ENCODE data around the gene IGSF22. TPM values are rescaled to one million over a fixed set of nuclear protein-coding genes. Genes with fewer than 3 reads are reported as not detected.

IGSF22 gene
- total RNA-seq, 1 donor from 2014 or later = not detected

DNA sequence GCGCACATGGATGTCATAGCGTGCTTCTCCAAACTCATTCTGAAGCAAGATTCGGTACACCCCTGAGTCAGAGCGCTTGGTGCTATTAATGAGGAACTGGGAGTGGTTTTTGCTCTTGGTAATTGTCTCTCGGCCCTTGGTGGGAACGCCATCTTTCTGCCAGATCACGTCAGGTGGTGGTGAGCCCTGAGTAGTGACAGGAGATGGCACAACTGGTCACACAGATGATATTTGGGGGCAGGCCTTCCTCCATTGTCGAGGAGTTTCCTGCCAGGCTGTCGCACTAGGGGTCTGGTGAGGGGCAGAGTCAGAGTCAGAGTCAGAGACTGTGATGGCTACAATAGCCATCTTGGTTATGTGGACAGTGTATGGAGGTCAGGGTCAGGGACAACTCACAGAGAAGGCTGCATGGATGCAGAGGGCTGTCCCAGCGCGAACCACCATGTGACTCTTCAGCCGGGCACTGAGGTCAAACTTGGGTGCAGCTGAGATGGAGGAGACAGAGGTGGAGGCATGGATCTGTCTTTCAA, 18.1 kb downstream of the IGSF22 start:
- Histone ChIP-seq H3K36me3 (no peaks in the 10 kb centered on the region), H3K9me3 (no peaks in the 10 kb centered on the region), H3K4me3 (no peak overlapping the region), H3K27me3 (no peaks in the 10 kb centered on the region), H3K4me1 (no peaks in the 10 kb centered on the region), H3K27ac (no peak overlapping the region)
- TF ChIP-seq, protein P1, sequence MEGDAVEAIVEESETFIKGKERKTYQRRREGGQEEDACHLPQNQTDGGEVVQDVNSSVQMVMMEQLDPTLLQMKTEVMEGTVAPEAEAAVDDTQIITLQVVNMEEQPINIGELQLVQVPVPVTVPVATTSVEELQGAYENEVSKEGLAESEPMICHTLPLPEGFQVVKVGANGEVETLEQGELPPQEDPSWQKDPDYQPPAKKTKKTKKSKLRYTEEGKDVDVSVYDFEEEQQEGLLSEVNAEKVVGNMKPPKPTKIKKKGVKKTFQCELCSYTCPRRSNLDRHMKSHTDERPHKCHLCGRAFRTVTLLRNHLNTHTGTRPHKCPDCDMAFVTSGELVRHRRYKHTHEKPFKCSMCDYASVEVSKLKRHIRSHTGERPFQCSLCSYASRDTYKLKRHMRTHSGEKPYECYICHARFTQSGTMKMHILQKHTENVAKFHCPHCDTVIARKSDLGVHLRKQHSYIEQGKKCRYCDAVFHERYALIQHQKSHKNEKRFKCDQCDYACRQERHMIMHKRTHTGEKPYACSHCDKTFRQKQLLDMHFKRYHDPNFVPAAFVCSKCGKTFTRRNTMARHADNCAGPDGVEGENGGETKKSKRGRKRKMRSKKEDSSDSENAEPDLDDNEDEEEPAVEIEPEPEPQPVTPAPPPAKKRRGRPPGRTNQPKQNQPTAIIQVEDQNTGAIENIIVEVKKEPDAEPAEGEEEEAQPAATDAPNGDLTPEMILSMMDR (IDR thresholded peaks at IDR 0.05) = no peak
- DNase-seq (ENCODE audit: low spot score in 2 of 2) = no peak
- intact Hi-C loops (cut with DNase I) = loop anchor here (2.0 to 10.0 kb wide), 5 partner anchors 73 to 1973 kb away; partner anchors contain the start of genes C11orf58, GTF2H1, HPS5 and HTATIP2

DNA sequence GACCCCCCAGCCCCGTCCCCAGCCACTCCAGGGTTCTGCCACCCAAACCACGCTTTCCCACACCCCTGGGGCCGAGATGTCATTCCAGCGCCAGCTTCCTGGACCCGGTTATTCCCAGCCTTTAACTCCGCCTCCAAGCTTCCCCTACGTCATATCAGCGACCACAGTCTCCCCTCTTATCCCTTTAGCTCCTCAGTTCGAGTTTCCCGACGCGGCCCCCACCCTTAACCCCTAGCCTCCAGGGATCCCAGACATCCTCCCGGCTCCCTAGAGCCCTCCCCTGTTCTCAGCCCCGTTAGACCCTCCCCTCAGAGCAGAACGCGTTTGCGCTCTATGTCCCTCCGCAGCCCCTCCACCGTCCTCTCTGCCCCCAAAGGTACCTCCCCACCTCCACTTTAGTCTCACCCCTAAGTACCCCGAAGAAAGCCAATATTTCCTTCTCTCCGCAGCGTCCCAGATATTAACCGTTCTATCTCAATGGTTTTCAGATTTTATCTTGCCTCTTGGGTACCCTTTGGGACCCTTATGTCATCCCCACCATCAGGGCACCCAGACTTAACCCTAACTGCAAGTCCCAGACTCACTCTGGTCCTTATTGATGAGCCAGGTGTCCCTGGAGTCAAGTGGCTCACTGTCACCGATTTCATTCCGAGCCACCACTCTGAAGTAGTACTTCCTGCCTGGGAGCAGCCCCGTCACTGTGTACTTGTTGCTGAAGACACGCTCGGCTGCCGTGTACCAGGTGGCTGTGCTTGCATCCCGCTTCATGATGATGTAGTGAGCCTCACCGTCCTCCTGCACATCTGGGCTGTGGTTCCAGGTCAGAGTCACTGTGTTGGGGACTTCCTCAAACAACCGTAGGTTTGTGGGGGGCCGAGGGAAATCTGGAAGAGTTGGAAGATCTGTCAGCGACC, 19.4 kb downstream of the IGSF22 start:
- intact Hi-C loops (cut with DNase I) = loop anchor here (1.0 to 10.0 kb wide), 6 partner anchors 15 to 1972 kb away; partner anchors contain the start of genes C11orf58, GTF2H1, HPS5 and HTATIP2
- peak overlapping the region; percentile 48 to 70 for H3K4me3 ChIP-seq
- TF ChIP-seq, protein P1 (IDR thresholded peaks at IDR 0.05) = no peak
- no peaks in the 10 kb centered on the region for H3K27me3 ChIP-seq
- no peaks in the 10 kb centered on the region for H3K9me3 ChIP-seq
- H3K36me3 ChIP-seq = peaks cover 3% of the 10 kb centered on the region in 2 donors
- peak in 1 of 2 donors; percentile 84 for DNase-seq (ENCODE audit: low spot score in 2 of 2)
- H3K27ac ChIP-seq = peak overlapping the region; percentile 79 to 88
- H3K4me1 ChIP-seq = no peaks in the 10 kb centered on the region

DNA sequence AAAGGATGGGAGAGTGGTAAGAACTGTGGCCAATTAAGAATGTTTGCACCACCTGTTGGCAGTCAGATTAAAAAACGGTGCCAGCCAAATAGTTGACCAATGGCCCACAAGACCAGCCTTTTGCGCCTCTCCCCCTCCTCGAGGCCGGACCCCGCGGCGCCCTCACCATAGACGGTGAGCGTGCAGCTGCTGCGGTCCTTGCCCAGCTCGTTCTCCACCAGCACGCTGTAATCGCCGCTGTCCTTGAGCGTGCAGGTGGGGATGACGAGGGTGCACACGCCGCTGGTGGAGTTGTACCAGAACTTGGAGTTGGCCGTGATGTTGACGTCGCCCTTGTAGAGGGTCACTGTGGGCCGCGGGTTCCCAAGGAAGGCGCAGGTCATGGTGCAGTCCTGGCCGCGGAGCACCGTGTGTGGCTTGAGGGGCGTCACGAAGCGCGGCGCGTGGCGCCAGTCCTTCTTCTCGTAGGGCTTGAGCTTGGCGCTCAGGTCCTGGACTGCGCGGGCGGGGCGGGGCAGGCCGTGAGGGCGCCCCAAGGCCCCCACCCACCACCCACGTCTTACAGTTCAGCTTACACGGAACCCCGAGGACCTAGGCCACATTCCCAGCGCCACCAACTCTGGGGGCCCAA, 20.2 kb downstream of the IGSF22 start:
- intact Hi-C loops (cut with DNase I) = loop anchor here (1.0 to 10.0 kb wide), 6 partner anchors 16 to 1971 kb away; partner anchors contain the start of genes C11orf58, GTF2H1, HPS5 and HTATIP2
- Histone ChIP-seq H3K4me3 (peak overlapping the region; percentile 48 to 70), H3K27ac (peak overlapping the region; percentile 79 to 88), H3K4me1 (no peaks in the 10 kb centered on the region), H3K36me3 (peaks cover 5 to 7% of the 10 kb centered on the region in 2 donors), H3K9me3 (no peaks in the 10 kb centered on the region), H3K27me3 (no peaks in the 10 kb centered on the region)
- DNase-seq (ENCODE audit: low spot score in 2 of 2) = no peak
- TF ChIP-seq, protein P1 (IDR thresholded peaks at IDR 0.05) = no peak

DNA sequence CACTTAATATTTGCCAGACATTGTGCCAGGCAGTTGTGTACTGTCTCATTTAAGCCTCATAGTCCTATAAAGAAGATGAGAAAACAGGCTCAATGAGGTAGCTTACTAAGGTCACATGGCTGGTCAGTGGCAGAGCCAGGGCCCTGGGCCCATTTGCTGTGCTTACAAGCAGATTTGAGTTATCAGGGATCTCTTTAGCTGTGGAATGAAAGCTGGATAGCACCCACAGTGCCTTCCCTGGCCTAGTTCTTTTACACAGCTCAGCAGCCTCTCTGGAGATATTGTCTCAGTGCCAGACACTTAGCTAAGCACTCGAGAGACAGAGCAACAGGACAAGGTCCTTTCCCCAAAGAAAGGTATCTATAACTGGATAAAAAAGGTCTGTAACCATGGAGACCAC, 21.3 kb downstream of the IGSF22 start:
- no peak for DNase-seq (ENCODE audit: low spot score in 2 of 2)
- H3K27me3 ChIP-seq = no peaks in the 10 kb centered on the region
- intact Hi-C loops (cut with DNase I) = loop anchor here (5.0 to 10.0 kb wide), 4 partner anchors 380 to 1970 kb away; partner anchors contain the start of genes C11orf58, GTF2H1, HPS5 and HTATIP2
- no peaks in the 10 kb centered on the region for H3K9me3 ChIP-seq
- peaks cover 0 to under 1% of the 10 kb centered on the region in 2 donors for H3K4me1 ChIP-seq
- TF ChIP-seq, protein P1 (IDR thresholded peaks at IDR 0.05) = no peak
- H3K36me3 ChIP-seq = peaks cover 5 to 7% of the 10 kb centered on the region in 2 donors
- H3K4me3 ChIP-seq = no peak overlapping the region
- H3K27ac ChIP-seq = no peak overlapping the region

DNA sequence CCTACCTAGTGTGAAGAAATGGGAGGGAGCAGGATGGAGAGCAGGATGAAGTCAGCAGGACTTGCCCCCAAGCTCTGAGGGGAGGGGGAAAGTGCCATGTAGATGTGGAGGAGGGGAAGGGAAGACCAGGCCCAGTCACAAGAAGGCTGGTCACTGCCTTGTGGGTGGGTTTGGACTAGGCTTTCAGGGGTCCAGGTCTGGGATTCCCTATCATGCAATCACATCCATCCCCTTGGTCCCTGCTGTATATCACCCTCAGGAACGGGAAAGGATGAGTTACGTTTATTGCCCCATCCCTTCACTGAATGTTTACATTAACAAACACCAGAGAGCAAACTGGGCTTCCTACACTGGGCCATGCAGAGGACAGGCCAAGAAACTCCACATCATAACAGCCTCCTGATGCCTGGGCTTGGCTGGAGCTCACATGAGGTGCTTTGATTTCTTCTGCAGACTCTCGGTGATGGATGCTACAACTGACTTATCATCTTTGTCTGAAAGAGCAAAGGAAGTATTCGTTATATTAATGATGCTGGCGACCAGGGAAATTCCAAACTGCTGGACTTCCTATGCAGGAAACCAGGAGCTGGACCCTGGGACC, 21.8 kb downstream of the IGSF22 start:
- DNase-seq (ENCODE audit: low spot score in 2 of 2) = no peak
- intact Hi-C loops (cut with DNase I) = loop anchor here (10.0 kb wide), 3 partner anchors 379 to 1969 kb away; partner anchors contain the start of genes C11orf58, GTF2H1, HPS5 and HTATIP2
- no peak overlapping the region for H3K27ac ChIP-seq
- TF ChIP-seq, protein P1 (IDR thresholded peaks at IDR 0.05) = no peak
- peaks cover 5 to 7% of the 10 kb centered on the region in 2 donors for H3K36me3 ChIP-seq
- no peak overlapping the region for H3K4me3 ChIP-seq
- H3K27me3 ChIP-seq = no peaks in the 10 kb centered on the region
- no peaks in the 10 kb centered on the region for H3K9me3 ChIP-seq
- peaks cover 0 to 5% of the 10 kb centered on the region in 2 donors for H3K4me1 ChIP-seq

All from ascending aorta (tissue), 2 donors.